H9 (cell line): Measurements from ENCODE around the gene ITPR2. TPM values are rescaled to one million over a fixed set of nuclear protein-coding genes. Genes with fewer than 3 reads are reported as not detected.

ENCODE experiments used
- DNase-seq: peaks from one replicate; pipeline ENCODE4 v3.0.0-alpha.2; 2017
- H2AFZ ChIP-seq: one replicate; pipeline ENCODE4 v1.6.1; 2013; ENCODE audit warnings: mild to moderate bottlenecking, low read length, control low read depth, moderate library complexity
- H2AK5ac ChIP-seq: 2 replicates; pipeline ENCODE4 v1.6.1; 2013; ENCODE audit warnings: low read length, control low read depth, mixed read lengths; ENCODE audit not compliant: insufficient read length
- H2BK120ac ChIP-seq: one replicate; pipeline ENCODE4 v1.6.1; 2013; ENCODE audit warnings: low read depth, mild to moderate bottlenecking, low read length, control low read depth, inconsistent platforms; ENCODE audit not compliant: poor library complexity, severe bottlenecking
- H2BK12ac ChIP-seq: 2 replicates; pipeline ENCODE4 v1.6.1; 2013; ENCODE audit warnings: low read length, control low read depth, mixed read lengths, low read depth; ENCODE audit not compliant: insufficient read length
- H2BK15ac ChIP-seq: 2 replicates; pipeline ENCODE4 v1.6.1; 2013; ENCODE audit warnings: low read depth, low read length, control low read depth
- H2BK20ac ChIP-seq: one replicate; pipeline ENCODE4 v1.6.1; 2013; ENCODE audit warnings: low read depth, mild to moderate bottlenecking, low read length, control low read depth, inconsistent platforms; ENCODE audit not compliant: poor library complexity, severe bottlenecking
- H2BK5ac ChIP-seq: 2 replicates; pipeline ENCODE4 v1.6.1; 2013; ENCODE audit warnings: low read length, control low read depth, mixed read lengths; ENCODE audit not compliant: insufficient read length
- H3K14ac ChIP-seq: 2 replicates; pipeline ENCODE4 v1.6.1; 2013; ENCODE audit warnings: low read length, control low read depth; ENCODE audit not compliant: insufficient read depth
- H3K18ac ChIP-seq: 2 replicates; pipeline ENCODE4 v1.6.1; 2013; ENCODE audit warnings: low read depth, mild to moderate bottlenecking, mixed read lengths, low read length, control low read depth; ENCODE audit not compliant: insufficient read length
- H3K23ac ChIP-seq: 2 replicates; pipeline ENCODE4 v1.6.1; 2013; ENCODE audit warnings: low read length, control low read depth, mixed read lengths, low read depth; ENCODE audit not compliant: insufficient read length
- H3K23me2 ChIP-seq: 2 replicates; pipeline ENCODE4 v1.6.1; 2013; ENCODE audit warnings: low read depth, mild to moderate bottlenecking, mixed read lengths, low read length, control low read depth; ENCODE audit not compliant: insufficient read length, poor library complexity, severe bottlenecking
- H3K27ac ChIP-seq: 2 replicates; pipeline ENCODE4 v1.5.1; 2013; ENCODE audit warnings: low read length, control low read depth, mixed read lengths, low read depth; ENCODE audit not compliant: insufficient read length
- H3K27me3 ChIP-seq: 2 replicates; pipeline ENCODE4 v1.6.1; 2013; ENCODE audit warnings: low read length, control low read depth, inconsistent platforms; ENCODE audit not compliant: insufficient read depth
- H3K4ac ChIP-seq: 2 replicates; pipeline ENCODE4 v1.6.1; 2013; ENCODE audit warnings: low read depth, mild to moderate bottlenecking, control low read depth, inconsistent platforms, low read length, moderate library complexity
- H3K4me1 ChIP-seq: 2 replicates; pipeline ENCODE4 v1.6.1; 2013; ENCODE audit warnings: low read length, control low read depth, inconsistent platforms; ENCODE audit not compliant: insufficient read depth
- H3K4me2 ChIP-seq: 2 replicates; pipeline ENCODE4 v1.6.1; 2013; ENCODE audit warnings: low read length, control low read depth, mixed read lengths; ENCODE audit not compliant: insufficient read length, insufficient read depth
- H3K56ac ChIP-seq: 2 replicates; pipeline ENCODE4 v1.6.1; 2013; ENCODE audit warnings: low read depth, mild to moderate bottlenecking, mixed read lengths, low read length, control low read depth; ENCODE audit not compliant: insufficient read length
- H3K79me1 ChIP-seq: 2 replicates; pipeline ENCODE4 v1.6.1; 2013; ENCODE audit warnings: low read depth, mild to moderate bottlenecking, moderate library complexity, low read length, control low read depth, inconsistent platforms; ENCODE audit not compliant: insufficient read depth, poor library complexity, severe bottlenecking
- H3K79me2 ChIP-seq: 2 replicates; pipeline ENCODE4 v1.6.1; 2013; ENCODE audit warnings: low read length, control low read depth, inconsistent platforms; ENCODE audit not compliant: insufficient read depth
- H3K9ac ChIP-seq: 2 replicates; pipeline ENCODE4 v1.6.1; 2013; ENCODE audit warnings: low read length, control low read depth, mixed read lengths; ENCODE audit not compliant: insufficient read length; ENCODE audit errors: extremely low read depth
- H3K9me3 ChIP-seq: one replicate; pipeline ENCODE4 v1.6.1; 2013; ENCODE audit warnings: low read depth, low read length, inconsistent platforms; ENCODE audit not compliant: control insufficient read depth
- H3T11ph ChIP-seq: one replicate; pipeline ENCODE4 v1.6.1; 2013; ENCODE audit warnings: mild to moderate bottlenecking, low read length, control low read depth, inconsistent platforms
- H4K20me1 ChIP-seq: one replicate; pipeline ENCODE4 v1.6.1; 2013; ENCODE audit not compliant: control insufficient read depth, insufficient read length, insufficient read depth
- H4K5ac ChIP-seq: 2 replicates; pipeline ENCODE4 v1.6.1; 2013; ENCODE audit warnings: low read depth, mild to moderate bottlenecking, mixed read lengths, low read length, control low read depth; ENCODE audit not compliant: insufficient read length
- H4K8ac ChIP-seq: replicated peaks from 2 replicates; pipeline ENCODE4 v1.6.1; 2013; ENCODE audit warnings: low read length, control low read depth, mixed read lengths, low read depth; ENCODE audit not compliant: insufficient read length
- H4K91ac ChIP-seq: 2 replicates; pipeline ENCODE4 v1.6.1; 2013; ENCODE audit warnings: low read depth, mild to moderate bottlenecking, moderate library complexity, mixed read lengths, low read length, control low read depth; ENCODE audit not compliant: insufficient read length
- H3K27ac Mint-ChIP-seq, 3 experiments: 2 replicates in 2 of 3; 3 replicates in 1 of 3; pipeline ENCODE4 v1.8.0; 2020 to 2021; ENCODE audit warnings: mixed read lengths in 3 of 3, mild to moderate bottlenecking in 1 of 3, moderate library complexity in 1 of 3
- H3K27me3 Mint-ChIP-seq: 2 replicates; pipeline ENCODE4 v1.8.0; 2021; ENCODE audit warnings: low read depth, mild to moderate bottlenecking, moderate library complexity, mixed read lengths
- H3K36me3 Mint-ChIP-seq, 3 experiments: 2 replicates in 2 of 3; 3 replicates in 1 of 3; pipeline ENCODE4 v1.8.0; 2020 to 2021; ENCODE audit warnings: low read depth in 3 of 3, mixed read lengths in 3 of 3; ENCODE audit not compliant: insufficient read depth in 1 of 3
- H3K4me1 Mint-ChIP-seq, 2 experiments: 2 replicates each; pipeline ENCODE4 v1.8.0; 2020; ENCODE audit warnings: mixed read lengths in 2 of 2
- H3K4me3 Mint-ChIP-seq, 2 experiments: 2 replicates in 1 of 2; 3 replicates in 1 of 2; pipeline ENCODE4 v1.8.0; 2020 to 2021; ENCODE audit warnings: mild to moderate bottlenecking in 2 of 2, mixed read lengths in 2 of 2, moderate library complexity in 1 of 2
- H3K9me3 Mint-ChIP-seq, 2 experiments: 2 replicates in 1 of 2; 3 replicates in 1 of 2; pipeline ENCODE4 v1.8.0; 2020; ENCODE audit warnings: mild to moderate bottlenecking in 2 of 2, mixed read lengths in 2 of 2, moderate library complexity in 1 of 2
- WGBS: extraction: QIAGEN DNeasy Blood & Tissue Kit; methylation state at CpG from one replicate; pipeline ENCODE4 v1.1.7; 2013; ENCODE audit warnings: missing lambda C conversion rate, low lambda C conversion rate, mixed read lengths; ENCODE audit not compliant: insufficient read length; ENCODE audit errors: extremely low coverage; 5-methylcytosine and 5-hydroxymethylcytosine counted together
- total RNA-seq: library from RNA; stranded (reverse); gene quantifications from 2 replicates; pipeline ENCODE4 v1.2.1, GENCODE V29; 2021
- TF ChIP-seq, protein P1 (sequence below): fragments of 200-600 bp; sonication (generic); conservative IDR thresholded peaks from 3 replicates; pipeline ENCODE4 v1.8.0; 2021; ENCODE audit warnings: antibody characterized with exemption, mild to moderate bottlenecking

ITPR2 gene
- total RNA-seq, 1 experiment from 2014 or later = 14.8 TPM

DNA sequence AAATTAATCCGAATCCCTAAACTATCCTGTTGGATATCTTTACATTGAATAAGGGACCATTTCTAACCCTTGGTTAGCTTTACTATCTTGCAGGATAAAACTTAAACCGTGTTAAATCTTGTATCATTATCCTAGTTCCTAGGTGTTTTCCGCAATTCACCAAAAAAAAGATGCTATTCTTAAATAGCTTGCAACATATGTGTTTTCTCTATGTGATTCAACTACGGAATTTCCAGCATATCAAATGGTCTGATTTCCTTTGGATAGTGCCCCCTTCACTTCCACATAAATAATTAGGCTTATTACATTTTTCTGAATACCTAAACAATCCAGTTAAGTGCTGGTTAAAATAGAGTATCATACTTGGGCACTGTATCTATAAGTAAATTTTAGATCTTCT is 130.3 kb downstream of the ITPR2 start:
- Histone ChIP-seq H3K23me2 (no peaks in the 10 kb centered on the region), H4K91ac (no peak overlapping the region), H3K9ac (no peak overlapping the region), H3K27ac (no peak overlapping the region), H3K4me1 (peaks cover 4% of the 10 kb centered on the region; the same call in 1 of the 2 replicates), H2BK12ac (no peak overlapping the region), H3K56ac (no peak overlapping the region), H3K27me3 (no peaks in the 10 kb centered on the region), H3K79me1 (no peaks in the 10 kb centered on the region), H3T11ph (no peak overlapping the region), H2AFZ (no peak overlapping the region), H2BK20ac (no peak overlapping the region), H3K9me3 (no peaks in the 10 kb centered on the region), H4K5ac (no peak overlapping the region), H2BK15ac (no peak overlapping the region), H4K20me1 (no peaks in the 10 kb centered on the region), H3K23ac (no peak overlapping the region), H3K14ac (no peak overlapping the region), H4K8ac (no peak overlapping the region), H3K4me2 (no peak overlapping the region), H3K79me2 (no peaks in the 10 kb centered on the region), H3K4ac (no peak overlapping the region), H3K18ac (no peak overlapping the region), H2AK5ac (no peak overlapping the region), H2BK5ac (no peak overlapping the region), H2BK120ac (no peak overlapping the region)
- WGBS = no CpG with 5 or more reads among the region's 4 CpGs
- no peak for DNase-seq
- Mint-ChIP-seq H3K4me1 (peaks cover 3 to 4% of the 10 kb centered on the region in 2 experiments), H3K27me3 (no peaks in the 10 kb centered on the region), H3K9me3 (no peaks in the 10 kb centered on the region; a peak in 1 of 5 replicates), H3K4me3 (no peak overlapping the region), H3K27ac (no peak overlapping the region), H3K36me3 (peaks cover 7 to 12% (median 9%) of the 10 kb centered on the region in 3 experiments; a peak in 5 of 7 replicates)
- TF ChIP-seq, protein P1, sequence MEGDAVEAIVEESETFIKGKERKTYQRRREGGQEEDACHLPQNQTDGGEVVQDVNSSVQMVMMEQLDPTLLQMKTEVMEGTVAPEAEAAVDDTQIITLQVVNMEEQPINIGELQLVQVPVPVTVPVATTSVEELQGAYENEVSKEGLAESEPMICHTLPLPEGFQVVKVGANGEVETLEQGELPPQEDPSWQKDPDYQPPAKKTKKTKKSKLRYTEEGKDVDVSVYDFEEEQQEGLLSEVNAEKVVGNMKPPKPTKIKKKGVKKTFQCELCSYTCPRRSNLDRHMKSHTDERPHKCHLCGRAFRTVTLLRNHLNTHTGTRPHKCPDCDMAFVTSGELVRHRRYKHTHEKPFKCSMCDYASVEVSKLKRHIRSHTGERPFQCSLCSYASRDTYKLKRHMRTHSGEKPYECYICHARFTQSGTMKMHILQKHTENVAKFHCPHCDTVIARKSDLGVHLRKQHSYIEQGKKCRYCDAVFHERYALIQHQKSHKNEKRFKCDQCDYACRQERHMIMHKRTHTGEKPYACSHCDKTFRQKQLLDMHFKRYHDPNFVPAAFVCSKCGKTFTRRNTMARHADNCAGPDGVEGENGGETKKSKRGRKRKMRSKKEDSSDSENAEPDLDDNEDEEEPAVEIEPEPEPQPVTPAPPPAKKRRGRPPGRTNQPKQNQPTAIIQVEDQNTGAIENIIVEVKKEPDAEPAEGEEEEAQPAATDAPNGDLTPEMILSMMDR = no peak
